ENCODE data around the gene FOXO6.
A peak's percentile ranks its signal among the peaks of the same experiment; 100 is the strongest.

The FOXO6 gene

DNA sequence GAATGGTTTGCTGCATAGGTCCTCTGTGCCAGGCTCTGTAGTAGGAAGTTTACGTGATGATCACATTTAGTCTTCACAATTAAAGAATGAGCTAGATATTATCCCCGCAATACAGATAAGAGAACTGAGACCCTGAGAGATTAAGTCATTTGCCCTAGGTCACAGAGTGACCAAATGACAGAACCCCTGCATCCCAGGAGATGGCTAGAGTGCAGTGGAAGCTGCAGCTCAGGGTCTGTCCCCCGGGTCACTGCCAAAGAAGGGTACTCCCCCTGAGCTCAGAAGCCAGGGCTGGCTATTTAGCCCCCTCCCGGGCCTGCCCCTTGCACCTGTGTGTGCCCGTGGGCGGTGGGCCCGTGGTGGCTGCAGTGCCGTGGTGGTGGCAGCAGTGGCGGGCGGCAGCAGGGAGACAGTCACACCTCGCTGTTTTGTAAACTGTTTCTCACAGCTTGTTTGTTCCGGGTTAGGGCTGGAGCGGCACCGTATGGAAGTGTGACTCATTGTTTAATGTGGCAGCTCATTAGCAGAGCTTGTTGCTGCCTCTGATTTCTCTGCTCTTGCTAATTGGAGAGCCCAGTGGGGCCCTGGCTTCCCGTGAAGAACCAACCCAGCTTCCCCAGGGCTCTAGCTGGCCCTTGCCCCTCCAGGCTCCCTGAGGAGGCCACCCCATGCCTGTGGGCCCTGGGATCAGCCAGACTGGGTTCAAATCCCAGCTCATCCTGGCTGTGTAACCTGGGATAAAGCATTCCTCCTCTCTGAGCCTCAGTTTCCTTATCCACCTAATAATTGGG is 19.3 kb upstream of the FOXO6 start:
- H3K27me3 ChIP-seq (ENCODE audit: insufficient read depth, poor library complexity, severe bottlenecking): no peaks in the 10 kb centered on the region
- peaks cover 3% of the 10 kb centered on the region for H3K4me1 ChIP-seq (ENCODE audit: insufficient read depth, poor library complexity, severe bottlenecking)
- no peak for DNase-seq (ENCODE audit: low spot score)
- no peak overlapping the region for H3K4me3 ChIP-seq (ENCODE audit: severe bottlenecking)
- H3K9me3 ChIP-seq (ENCODE audit: severe bottlenecking): peaks cover 10% of the 10 kb centered on the region
- peak; percentile 81 for ATAC-seq (ENCODE audit: low read depth)
- TF ChIP-seq, protein P1, sequence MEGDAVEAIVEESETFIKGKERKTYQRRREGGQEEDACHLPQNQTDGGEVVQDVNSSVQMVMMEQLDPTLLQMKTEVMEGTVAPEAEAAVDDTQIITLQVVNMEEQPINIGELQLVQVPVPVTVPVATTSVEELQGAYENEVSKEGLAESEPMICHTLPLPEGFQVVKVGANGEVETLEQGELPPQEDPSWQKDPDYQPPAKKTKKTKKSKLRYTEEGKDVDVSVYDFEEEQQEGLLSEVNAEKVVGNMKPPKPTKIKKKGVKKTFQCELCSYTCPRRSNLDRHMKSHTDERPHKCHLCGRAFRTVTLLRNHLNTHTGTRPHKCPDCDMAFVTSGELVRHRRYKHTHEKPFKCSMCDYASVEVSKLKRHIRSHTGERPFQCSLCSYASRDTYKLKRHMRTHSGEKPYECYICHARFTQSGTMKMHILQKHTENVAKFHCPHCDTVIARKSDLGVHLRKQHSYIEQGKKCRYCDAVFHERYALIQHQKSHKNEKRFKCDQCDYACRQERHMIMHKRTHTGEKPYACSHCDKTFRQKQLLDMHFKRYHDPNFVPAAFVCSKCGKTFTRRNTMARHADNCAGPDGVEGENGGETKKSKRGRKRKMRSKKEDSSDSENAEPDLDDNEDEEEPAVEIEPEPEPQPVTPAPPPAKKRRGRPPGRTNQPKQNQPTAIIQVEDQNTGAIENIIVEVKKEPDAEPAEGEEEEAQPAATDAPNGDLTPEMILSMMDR (IDR thresholded peaks at IDR 0.05; ENCODE audit: poor library complexity, severe bottlenecking): no peak
- H3K27ac ChIP-seq (ENCODE audit: poor library complexity, severe bottlenecking): no peak overlapping the region
- no peaks in the 10 kb centered on the region for H3K36me3 ChIP-seq (ENCODE audit: low read depth)

DNA sequence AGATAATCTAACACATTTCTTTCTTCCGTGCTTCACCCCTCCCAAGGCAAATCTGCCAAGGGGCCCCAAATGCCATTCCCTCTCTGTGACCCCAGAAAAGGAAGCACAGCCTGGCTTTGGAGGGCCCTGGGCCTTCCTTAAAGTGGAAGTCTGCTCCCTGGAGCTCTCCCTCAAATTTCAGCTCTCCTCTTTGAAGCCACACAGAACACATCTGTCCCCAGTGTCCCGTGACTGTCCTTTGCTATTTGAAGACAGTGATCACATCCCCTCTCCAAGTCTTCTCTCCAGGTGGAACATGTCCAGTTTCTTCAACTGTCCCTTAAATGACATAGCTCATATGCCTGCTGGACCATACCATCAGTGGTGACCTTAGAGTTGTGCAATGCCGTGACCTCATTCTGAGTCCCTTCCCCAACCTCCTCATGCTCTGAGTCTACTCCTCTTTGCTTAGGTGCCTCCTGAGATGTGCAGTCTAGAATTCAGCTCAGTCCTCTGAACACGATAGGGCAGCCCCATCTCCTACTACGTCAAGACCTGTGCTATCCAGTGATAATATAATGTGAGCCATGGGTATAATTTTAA is 18.4 kb upstream of the FOXO6 start:
- peaks cover 10% of the 10 kb centered on the region for H3K9me3 ChIP-seq (ENCODE audit: severe bottlenecking)
- peaks cover 3% of the 10 kb centered on the region for H3K4me1 ChIP-seq (ENCODE audit: insufficient read depth, poor library complexity, severe bottlenecking)
- H3K27me3 ChIP-seq (ENCODE audit: insufficient read depth, poor library complexity, severe bottlenecking): no peaks in the 10 kb centered on the region
- TF ChIP-seq, protein P1 (IDR thresholded peaks at IDR 0.05; ENCODE audit: poor library complexity, severe bottlenecking): no peak
- no peaks in the 10 kb centered on the region for H3K36me3 ChIP-seq (ENCODE audit: low read depth)
- ATAC-seq (ENCODE audit: low read depth) (no peak), DNase-seq (ENCODE audit: low spot score) (no peak)
- no peak overlapping the region for H3K27ac ChIP-seq (ENCODE audit: poor library complexity, severe bottlenecking)
- H3K4me3 ChIP-seq (ENCODE audit: severe bottlenecking): no peak overlapping the region

DNA sequence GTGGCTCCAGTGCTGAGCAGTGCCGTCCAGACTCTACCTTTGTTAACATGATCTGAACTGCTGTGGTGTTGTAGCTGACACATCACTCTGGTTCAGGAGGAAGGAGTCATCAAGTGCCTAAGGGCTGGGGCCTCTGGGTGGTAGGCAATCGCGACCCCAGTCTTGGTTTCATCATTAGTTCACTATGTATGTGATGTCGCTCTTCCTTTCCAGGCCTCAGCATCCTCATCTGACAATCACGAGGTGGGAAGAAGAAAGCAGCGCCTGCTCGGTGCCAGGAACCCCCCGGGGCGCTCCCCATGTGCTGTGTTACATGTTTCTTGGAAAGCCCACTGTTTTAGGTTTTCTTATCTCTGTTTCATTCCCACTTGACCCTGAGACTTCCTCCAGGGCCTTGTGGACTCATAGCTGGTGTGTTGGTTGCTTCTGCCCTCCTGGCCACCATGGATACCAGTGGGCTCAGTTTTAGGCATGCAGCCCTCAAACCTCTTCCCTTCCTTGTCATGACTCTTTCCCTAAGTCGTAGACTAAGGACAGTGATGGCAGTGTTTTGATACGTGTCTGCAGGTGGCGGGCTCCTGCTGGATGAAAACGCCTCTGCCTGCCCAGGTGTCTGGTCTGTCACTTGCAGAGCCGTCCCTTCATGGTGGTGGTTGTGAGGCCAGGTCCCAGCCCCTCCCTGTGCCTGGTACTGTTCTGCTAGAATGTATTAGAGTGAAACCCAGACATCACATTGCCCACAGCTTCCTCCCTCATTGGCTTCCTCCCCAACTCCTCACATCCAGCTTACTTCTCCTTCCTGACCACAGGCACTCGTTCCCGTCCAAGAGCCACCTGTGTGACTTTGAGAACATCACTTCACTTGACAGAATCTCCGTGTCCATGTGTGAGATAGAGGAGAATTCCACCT is 17.2 kb upstream of the FOXO6 start:
- Histone ChIP-seq H3K36me3 (ENCODE audit: low read depth) (no peaks in the 10 kb centered on the region), H3K4me1 (ENCODE audit: insufficient read depth, poor library complexity, severe bottlenecking) (peaks cover 3% of the 10 kb centered on the region), H3K27me3 (ENCODE audit: insufficient read depth, poor library complexity, severe bottlenecking) (no peaks in the 10 kb centered on the region), H3K9me3 (ENCODE audit: severe bottlenecking) (peaks cover 2% of the 10 kb centered on the region), H3K4me3 (ENCODE audit: severe bottlenecking) (no peak overlapping the region), H3K27ac (ENCODE audit: poor library complexity, severe bottlenecking) (no peak overlapping the region)
- DNase-seq (ENCODE audit: low spot score): no peak
- TF ChIP-seq, protein P1 (IDR thresholded peaks at IDR 0.05; ENCODE audit: poor library complexity, severe bottlenecking): no peak
- ATAC-seq (ENCODE audit: low read depth): peak; percentile 40; the same call in 1 of the 3 replicates

DNA sequence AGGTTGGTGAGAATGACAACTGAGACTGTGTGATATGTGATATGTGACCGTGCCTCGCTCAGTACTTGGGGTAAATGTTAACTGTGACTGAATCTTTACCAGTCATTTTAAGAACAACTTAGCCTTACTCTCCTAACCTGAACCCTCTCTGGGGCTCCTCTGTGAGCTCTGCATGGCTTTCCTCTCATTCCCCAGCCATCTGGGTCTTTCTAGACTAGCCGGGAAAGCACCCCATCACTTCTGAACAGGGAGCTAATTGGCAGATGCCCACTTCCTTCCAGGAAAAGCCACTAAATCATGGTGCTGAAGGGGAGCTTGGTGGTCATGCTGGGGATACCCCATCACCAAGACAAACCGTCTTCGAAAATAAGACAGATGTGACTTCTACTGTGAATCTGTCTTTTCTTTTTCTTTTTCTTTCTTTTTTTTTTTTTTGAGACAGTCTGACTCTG is 16.5 kb upstream of the FOXO6 start:
- Histone ChIP-seq H3K4me3 (ENCODE audit: severe bottlenecking) (no peak overlapping the region), H3K27ac (ENCODE audit: poor library complexity, severe bottlenecking) (no peak overlapping the region), H3K4me1 (ENCODE audit: insufficient read depth, poor library complexity, severe bottlenecking) (peaks cover 3% of the 10 kb centered on the region), H3K9me3 (ENCODE audit: severe bottlenecking) (no peaks in the 10 kb centered on the region), H3K27me3 (ENCODE audit: insufficient read depth, poor library complexity, severe bottlenecking) (no peaks in the 10 kb centered on the region), H3K36me3 (ENCODE audit: low read depth) (no peaks in the 10 kb centered on the region)
- DNase-seq (ENCODE audit: low spot score) (no peak), ATAC-seq (ENCODE audit: low read depth) (no peak)
- TF ChIP-seq, protein P1 (IDR thresholded peaks at IDR 0.05; ENCODE audit: poor library complexity, severe bottlenecking): no peak
